DMS114 treated with DMSO at 0.1 percent for 48 hours (cell line): ENCODE results near the gene CFAP45.
"Not testable (repeated sequence)": the region's sequence is repeated elsewhere in the genome, so short reads cannot be mapped to it uniquely, and the experiment has no call there.

Experiments
- DNase-seq: peaks from one replicate; lab custom pipeline; 2025; ENCODE audit not compliant: unreplicated experiment; lab: John Stamatoyannopoulos, UW

Gene CFAP45

GRCh38 chr1:159908031-159908940 lies 8.3 kb upstream of the CFAP45 start:
- no peak for DNase-seq

- no peak for DNase-seq
These were observed 7.0 kb upstream of the CFAP45 start for GRCh38 chr1:159906960-159907359.

GRCh38 chr1:159904036-159904435 lies 4.1 kb upstream of the CFAP45 start:
- DNase-seq, result not testable (repeated sequence)

- no peak for DNase-seq
These were observed 2.6 kb upstream of the CFAP45 start for GRCh38 chr1:159902541-159902940.

- DNase-seq, result no peak
These were observed 893 bp upstream of the CFAP45 start for GRCh38 chr1:159900755-159901360.

- not testable (repeated sequence) for DNase-seq
These were observed 331 bp downstream of the CFAP45 start for GRCh38 chr1:159899634-159900033.

- DNase-seq, result no peak
These were observed 1.4 kb downstream of the CFAP45 start for GRCh38 chr1:159898527-159898926.

GRCh38 chr1:159897962-159898361 lies 2.0 kb downstream of the CFAP45 start:
- DNase-seq, result no peak

GRCh38 chr1:159896546-159896930 lies 3.4 kb downstream of the CFAP45 start:
- no peak for DNase-seq

GRCh38 chr1:159895836-159896545 lies 4.0 kb downstream of the CFAP45 start:
- DNase-seq, result no peak

GRCh38 chr1:159895286-159895685 lies 4.7 kb downstream of the CFAP45 start:
- DNase-seq, result no peak

- DNase-seq, result no peak
These were observed 7.0 kb downstream of the CFAP45 start for GRCh38 chr1:159892944-159893343.

GRCh38 chr1:159891275-159892157 lies 8.4 kb downstream of the CFAP45 start:
- peak; percentile 88 for DNase-seq

GRCh38 chr1:159890390-159890789 lies 9.6 kb downstream of the CFAP45 start:
- DNase-seq, result no peak

- no peak for DNase-seq
These were observed 10.1 kb downstream of the CFAP45 start for GRCh38 chr1:159889821-159890252.

- no peak for DNase-seq
These were observed 10.8 kb downstream of the CFAP45 start for GRCh38 chr1:159889202-159889601.

GRCh38 chr1:159884296-159884695 lies 15.7 kb downstream of the CFAP45 start:
- DNase-seq, result no peak

GRCh38 chr1:159883134-159883533 lies 16.8 kb downstream of the CFAP45 start:
- DNase-seq, result no peak

- no peak for DNase-seq
These were observed 17.5 kb downstream of the CFAP45 start for GRCh38 chr1:159882527-159882862.

- no peak for DNase-seq
These were observed 18.1 kb downstream of the CFAP45 start for GRCh38 chr1:159881622-159882526.
